Activated naive CD4-positive, alpha-beta T cell treated with Interleukin-2 at 50 U/mL for 16 hours (primary cell): ENCODE measurements around the gene TFF3.

Source experiments
- DNase-seq: peaks from one replicate; pipeline ENCODE4 v3.0.0-alpha.2; 2020

TFF3 gene

GRCh38 chr21:42264245-42265195, 50.7 kb downstream of the TFF3 start:
- DNase-seq, result no peak

DNA sequence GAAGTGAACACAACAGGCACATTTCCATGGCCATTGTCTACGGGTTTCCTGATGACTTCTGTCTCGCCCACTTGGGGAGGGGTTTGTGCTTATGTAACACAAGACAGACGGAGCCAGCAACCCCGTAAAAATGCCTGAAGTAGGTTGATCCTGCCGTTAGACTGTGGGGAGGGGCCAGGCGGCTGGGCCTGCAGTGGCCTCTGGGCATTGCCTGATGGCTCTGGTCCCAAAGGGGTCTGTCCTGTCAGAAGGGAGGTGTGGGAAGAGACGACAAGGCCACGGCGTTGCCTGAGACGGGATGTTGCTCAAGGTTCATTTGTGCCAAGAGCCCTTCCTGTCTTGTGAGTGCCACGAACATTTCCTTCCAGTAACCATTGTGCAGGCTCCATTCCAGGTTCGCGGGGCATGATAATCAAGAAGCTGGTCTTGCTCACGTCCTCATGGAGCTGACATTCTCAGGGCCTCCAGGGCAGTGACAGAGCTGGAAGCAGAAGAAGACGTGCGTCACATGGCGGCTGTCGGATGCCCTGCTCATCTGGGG, 51.5 kb downstream of the TFF3 start:
- DNase-seq, result no peak

DNA sequence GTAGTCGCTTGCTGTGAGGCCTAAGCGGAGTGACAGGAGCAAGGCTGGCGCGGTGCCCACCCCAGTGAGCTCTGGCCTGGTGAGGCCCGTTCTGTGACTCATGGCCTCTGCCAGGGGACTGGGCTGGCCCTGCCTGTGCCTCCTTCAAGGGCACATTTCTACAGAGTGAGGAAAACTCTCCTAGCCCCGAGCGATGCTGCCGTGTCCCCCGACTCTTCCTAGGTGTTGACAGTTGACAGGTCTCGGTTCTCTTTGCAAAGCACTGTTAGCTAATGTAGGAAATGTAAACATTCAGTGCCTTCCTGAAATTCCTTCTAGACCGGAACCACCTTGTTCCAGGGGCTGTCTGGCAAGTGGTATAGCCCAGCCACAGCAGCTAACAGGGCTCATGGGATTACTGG, 52.4 kb downstream of the TFF3 start:
- no peak for DNase-seq

DNA sequence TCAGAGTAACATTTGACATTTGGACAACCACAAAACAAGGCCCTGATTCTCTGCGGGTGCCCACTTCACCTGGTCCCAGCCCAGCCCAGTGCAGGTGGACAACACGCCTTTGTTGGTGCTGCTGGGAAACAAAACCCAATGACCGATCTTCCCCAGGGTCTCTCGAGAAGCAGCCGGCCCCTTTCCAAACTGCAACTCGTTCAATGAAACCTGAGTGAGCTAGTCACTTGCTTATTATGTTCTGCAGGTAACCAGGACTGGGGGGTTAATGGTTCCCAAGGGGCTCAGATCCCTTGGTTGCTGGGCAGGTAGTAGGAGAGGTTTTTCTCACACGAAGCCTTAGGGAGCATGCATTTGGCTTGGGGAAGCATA, 53.4 kb downstream of the TFF3 start:
- DNase-seq, result no peak
